Measurements from ENCODE around the gene TBC1D24. TPM values are rescaled to one million over a fixed set of nuclear protein-coding genes. Genes with fewer than 3 reads are reported as not detected.

TBC1D24 gene
- total RNA-seq, 3 donors from 2014 or later = 6.9 to 14.3 (median 8.5) TPM

DNA sequence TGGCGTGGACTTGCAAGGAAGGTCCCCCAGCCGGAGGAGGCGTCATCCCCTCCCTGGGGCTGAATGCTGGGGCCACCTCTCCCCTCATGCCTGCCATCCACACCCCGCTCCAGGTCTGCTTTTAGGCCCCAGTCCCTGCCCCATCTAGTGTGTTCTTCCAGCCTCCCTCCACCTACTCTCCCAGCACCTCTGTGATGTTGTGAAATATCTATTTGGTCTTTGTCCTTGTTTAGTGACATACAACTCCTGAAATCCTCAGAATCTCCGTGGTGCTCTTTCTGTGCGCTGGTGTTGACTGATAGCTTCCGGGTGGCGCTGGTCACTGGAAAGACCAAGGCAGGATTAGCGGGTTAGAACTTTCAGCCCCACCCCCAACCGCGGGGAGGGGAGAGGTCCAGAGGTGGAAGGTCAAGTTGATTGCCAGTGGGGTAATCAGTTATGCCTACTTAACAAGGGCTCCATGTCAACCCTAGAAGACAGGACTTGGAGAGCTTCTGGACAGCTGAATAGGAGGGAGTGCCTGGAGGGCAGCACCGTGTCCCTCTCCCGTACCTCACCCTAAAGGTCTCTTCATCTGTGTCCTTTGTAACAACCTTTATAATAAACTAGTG lies 10.1 kb downstream of the TBC1D24 start:
- ATAC-seq (no peak), DNase-seq (no peak)
- no peaks in the 10 kb centered on the region for H3K9me3 ChIP-seq
- intact Hi-C loops (cut with DNase I, micrococcal nuclease) = no loop called here
- H3K36me3 ChIP-seq (ENCODE audit: low read depth) = no peaks in the 10 kb centered on the region
- TF ChIP-seq, protein P1, sequence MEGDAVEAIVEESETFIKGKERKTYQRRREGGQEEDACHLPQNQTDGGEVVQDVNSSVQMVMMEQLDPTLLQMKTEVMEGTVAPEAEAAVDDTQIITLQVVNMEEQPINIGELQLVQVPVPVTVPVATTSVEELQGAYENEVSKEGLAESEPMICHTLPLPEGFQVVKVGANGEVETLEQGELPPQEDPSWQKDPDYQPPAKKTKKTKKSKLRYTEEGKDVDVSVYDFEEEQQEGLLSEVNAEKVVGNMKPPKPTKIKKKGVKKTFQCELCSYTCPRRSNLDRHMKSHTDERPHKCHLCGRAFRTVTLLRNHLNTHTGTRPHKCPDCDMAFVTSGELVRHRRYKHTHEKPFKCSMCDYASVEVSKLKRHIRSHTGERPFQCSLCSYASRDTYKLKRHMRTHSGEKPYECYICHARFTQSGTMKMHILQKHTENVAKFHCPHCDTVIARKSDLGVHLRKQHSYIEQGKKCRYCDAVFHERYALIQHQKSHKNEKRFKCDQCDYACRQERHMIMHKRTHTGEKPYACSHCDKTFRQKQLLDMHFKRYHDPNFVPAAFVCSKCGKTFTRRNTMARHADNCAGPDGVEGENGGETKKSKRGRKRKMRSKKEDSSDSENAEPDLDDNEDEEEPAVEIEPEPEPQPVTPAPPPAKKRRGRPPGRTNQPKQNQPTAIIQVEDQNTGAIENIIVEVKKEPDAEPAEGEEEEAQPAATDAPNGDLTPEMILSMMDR (IDR thresholded peaks at IDR 0.05) = no peak
- H3K4me1 ChIP-seq (ENCODE audit: low read depth) = peaks cover 12% of the 10 kb centered on the region
- H3K4me3 ChIP-seq = no peak overlapping the region

GRCh38 chr16:2485811-2486507 lies 11.0 kb downstream of the TBC1D24 start:
- intact Hi-C loops (cut with DNase I, micrococcal nuclease) = no loop called here
- no peaks in the 10 kb centered on the region for H3K36me3 ChIP-seq (ENCODE audit: low read depth)
- peak in 1 of 3 donors; percentile 48 for DNase-seq
- TF ChIP-seq, protein P1 (IDR thresholded peaks at IDR 0.05) = no peak
- no peaks in the 10 kb centered on the region for H3K9me3 ChIP-seq
- peaks cover 7% of the 10 kb centered on the region for H3K4me1 ChIP-seq (ENCODE audit: low read depth)
- H3K4me3 ChIP-seq = no peak overlapping the region
- no peak for ATAC-seq

GRCh38 chr16:2486645-2487516 lies 12.0 kb downstream of the TBC1D24 start:
- ATAC-seq = peak; percentile 88
- TF ChIP-seq, protein P1 (IDR thresholded peaks at IDR 0.05) = no peak
- Histone ChIP-seq H3K9me3 (no peaks in the 10 kb centered on the region), H3K4me1 (ENCODE audit: low read depth) (no peaks in the 10 kb centered on the region), H3K36me3 (ENCODE audit: low read depth) (no peaks in the 10 kb centered on the region), H3K4me3 (no peak overlapping the region)
- intact Hi-C loops (cut with DNase I, micrococcal nuclease) = no loop called here
- DNase-seq = peak; percentile 75 to 77 (median 76)

DNA sequence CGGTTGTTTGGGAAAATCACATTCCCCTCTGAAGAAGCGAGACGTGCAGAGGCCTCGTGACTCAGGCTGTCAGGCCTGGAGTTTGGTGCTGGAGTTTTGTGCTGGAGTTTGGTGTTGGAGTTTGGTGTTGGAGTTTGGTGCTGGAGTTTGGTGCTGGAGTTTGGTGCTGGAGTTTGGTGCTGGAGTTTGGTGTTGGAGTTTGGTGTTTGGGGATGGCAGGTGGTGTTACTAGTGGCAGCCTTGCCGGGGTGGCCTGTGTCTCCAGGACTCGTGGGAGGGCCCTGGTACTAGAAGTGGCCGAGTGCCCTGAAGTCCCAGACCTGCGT lies 12.6 kb downstream of the TBC1D24 start:
- no peaks in the 10 kb centered on the region for H3K36me3 ChIP-seq (ENCODE audit: low read depth)
- H3K4me3 ChIP-seq = no peak overlapping the region
- ATAC-seq = no peak

GRCh38 chr16:2487903-2488531 lies 13.1 kb downstream of the TBC1D24 start:
- TF ChIP-seq, protein P1 (IDR thresholded peaks at IDR 0.05) = no peak
- no peaks in the 10 kb centered on the region for H3K9me3 ChIP-seq
- no peak overlapping the region for H3K4me3 ChIP-seq
- ATAC-seq (no peak), DNase-seq (no peak)
- H3K36me3 ChIP-seq (ENCODE audit: low read depth) = no peaks in the 10 kb centered on the region
- H3K4me1 ChIP-seq (ENCODE audit: low read depth) = no peaks in the 10 kb centered on the region
- intact Hi-C loops (cut with DNase I, micrococcal nuclease) = no loop called here

More for the DNA sequence above, 12.6 kb downstream of the TBC1D24 start:
- Histone ChIP-seq H3K4me1 (ENCODE audit: low read depth) (no peaks in the 10 kb centered on the region), H3K9me3 (no peaks in the 10 kb centered on the region)
- intact Hi-C loops (cut with DNase I, micrococcal nuclease) = no loop called here
- no peak for DNase-seq
- TF ChIP-seq, protein P1 (IDR thresholded peaks at IDR 0.05) = no peak
